ENCODE data around the gene GNG12. TPM values are rescaled to one million over a fixed set of nuclear protein-coding genes. Genes with fewer than 3 reads are reported as not detected.
A peak's percentile ranks its signal among the peaks of the same experiment; 100 is the strongest.

GNG12 gene
- total RNA-seq, 1 experiment from 2014 or later: 14.3 TPM

DNA sequence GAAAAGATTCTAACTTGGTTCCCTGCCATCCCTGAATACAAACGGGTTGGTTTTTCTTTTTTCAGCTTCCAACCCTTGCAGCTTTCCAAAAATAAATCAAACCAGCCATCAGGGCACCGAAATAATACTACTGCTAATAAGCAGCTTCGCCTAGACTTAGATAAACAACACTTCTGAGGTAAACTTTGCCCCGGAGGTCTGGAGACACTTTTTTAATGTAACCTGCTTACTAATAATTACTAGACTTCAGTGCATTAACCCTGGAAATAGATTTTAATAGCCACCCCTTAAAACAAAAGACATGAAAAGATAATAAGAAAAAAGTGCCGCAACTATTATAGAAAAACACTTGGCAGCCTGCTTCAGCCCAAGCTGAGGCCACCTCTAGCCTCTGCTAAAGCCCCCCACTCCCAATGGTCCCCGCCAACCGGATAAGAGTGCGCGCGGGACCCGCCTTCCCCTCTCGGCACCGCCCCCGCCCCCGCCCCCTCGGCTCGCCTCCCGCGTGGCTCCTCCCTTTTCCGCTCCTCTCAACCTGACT lies 148.7 kb downstream of the GNG12 start:
- no peak for DNase-seq
- Histone ChIP-seq H2BK120ac (ENCODE audit: low read depth, low read length, poor library complexity, severe bottlenecking) (no peak overlapping the region), H3K23ac (ENCODE audit: insufficient read length, low read depth, low read length) (no peak overlapping the region), H3K4me2 (ENCODE audit: insufficient read depth, insufficient read length, low read length) (no peak overlapping the region), H2AFZ (ENCODE audit: low read length) (no peak overlapping the region), H3K23me2 (ENCODE audit: insufficient read length, low read depth, low read length, poor library complexity, severe bottlenecking) (peaks cover 5% of the 10 kb centered on the region), H3K4me1 (ENCODE audit: insufficient read depth, low read length) (peaks cover 6% of the 10 kb centered on the region; the same call in 1 of the 2 replicates), H3K79me1 (ENCODE audit: insufficient read depth, low read depth, low read length, poor library complexity, severe bottlenecking) (no peaks in the 10 kb centered on the region), H3K79me2 (ENCODE audit: insufficient read depth, low read length) (no peaks in the 10 kb centered on the region), H3K27ac (ENCODE audit: insufficient read length, low read depth, low read length) (no peak overlapping the region), H3K18ac (ENCODE audit: insufficient read length, low read depth, low read length) (no peak overlapping the region), H4K20me1 (ENCODE audit: control insufficient read depth, insufficient read depth, insufficient read length) (no peaks in the 10 kb centered on the region), H4K5ac (ENCODE audit: insufficient read length, low read depth, low read length) (no peak overlapping the region), H2AK5ac (ENCODE audit: insufficient read length, low read length) (no peak overlapping the region), H2BK5ac (ENCODE audit: insufficient read length, low read length) (no peak overlapping the region), H4K8ac (replicated peaks; ENCODE audit: insufficient read length, low read depth, low read length) (no peak overlapping the region), H2BK20ac (ENCODE audit: low read depth, low read length, poor library complexity, severe bottlenecking) (no peak overlapping the region), H2BK15ac (ENCODE audit: low read depth, low read length) (no peak overlapping the region), H3K9ac (ENCODE audit: extremely low read depth, insufficient read length, low read length) (no peak overlapping the region), H3K14ac (ENCODE audit: insufficient read depth, low read length) (no peak overlapping the region), H3K9me3 (ENCODE audit: control insufficient read depth, low read depth, low read length) (no peaks in the 10 kb centered on the region), H3T11ph (ENCODE audit: low read length) (no peak overlapping the region), H4K91ac (ENCODE audit: insufficient read length, low read depth, low read length) (no peak overlapping the region), H3K4ac (ENCODE audit: low read depth, low read length) (no peak overlapping the region), H2BK12ac (ENCODE audit: insufficient read length, low read depth, low read length) (no peak overlapping the region), H3K27me3 (ENCODE audit: insufficient read depth, low read length) (no peaks in the 10 kb centered on the region), H3K56ac (ENCODE audit: insufficient read length, low read depth, low read length) (no peak overlapping the region)
- no peak for TF ChIP-seq CTCF (conservative IDR thresholded peaks at IDR 0.05)
- WGBS (ENCODE audit: extremely low coverage, insufficient read length, low lambda C conversion rate): no CpG with 5 or more reads among the region's 20 CpGs
- H3K4me3 Mint-ChIP-seq: peak overlapping the region; percentile 25 to 92
- H3K9me3 Mint-ChIP-seq: no peaks in the 10 kb centered on the region; a peak in 1 of 5 replicates
- no peak overlapping the region for H3K27ac Mint-ChIP-seq
- peaks cover 3 to 18% (median 11%) of the 10 kb centered on the region in 3 experiments for H3K36me3 Mint-ChIP-seq (ENCODE audit: insufficient read depth in 1 of 3, low read depth in 3 of 3)
- peaks cover 3% of the 10 kb centered on the region; the same call in 1 of the 2 replicates for H3K27me3 Mint-ChIP-seq (ENCODE audit: low read depth)
- H3K4me1 Mint-ChIP-seq: peaks cover 26 to 30% of the 10 kb centered on the region in 2 experiments

Measured in H9 (cell line).